Retinal pigment epithelial cell (primary cell): Measurements from ENCODE around the gene PRSS27.

Experiments used
- DNase-seq: peaks from one replicate; pipeline ENCODE4 v3.0.0-alpha.2; 2010; ENCODE audit warnings: low read depth
- H3K4me3 ChIP-seq: 2 replicates; pipeline ENCODE4 v1.5.1; 2011; ENCODE audit warnings: mild to moderate bottlenecking, low read length, control low read depth, moderate library complexity
- CTCF ChIP-seq: conservative IDR thresholded peaks from 2 replicates; pipeline ENCODE4 v1.5.1; 2011; ENCODE audit warnings: low read depth, low read length, control low read depth, inconsistent platforms

The PRSS27 gene

GRCh38 chr16:2761472-2761871 lies 41.4 kb upstream of the PRSS27 start:
- no peak for TF ChIP-seq CTCF
- DNase-seq: no peak
- no peak overlapping the region for H3K4me3 ChIP-seq

- H3K4me3 ChIP-seq: no peak overlapping the region
- TF ChIP-seq CTCF: no peak
Measured at GRCh38 chr16:2757344-2757743, 37.3 kb upstream of the PRSS27 start.

GRCh38 chr16:2756288-2757015 lies 36.4 kb upstream of the PRSS27 start:
- no peak for DNase-seq
- H3K4me3 ChIP-seq: no peak overlapping the region
- no peak for TF ChIP-seq CTCF

More at GRCh38 chr16:2757344-2757743, 37.3 kb upstream of the PRSS27 start:
- no peak for DNase-seq

GRCh38 chr16:2755158-2755557 lies 35.1 kb upstream of the PRSS27 start:
- DNase-seq: no peak
- no peak for TF ChIP-seq CTCF
- H3K4me3 ChIP-seq: peak overlapping the region; percentile 94

GRCh38 chr16:2753733-2754020 lies 33.7 kb upstream of the PRSS27 start:
- TF ChIP-seq CTCF: peak; percentile 7
- no peak for DNase-seq
- H3K4me3 ChIP-seq: peak overlapping the region; percentile 94

- TF ChIP-seq CTCF: no peak
- peak; percentile 17 for DNase-seq
- H3K4me3 ChIP-seq: peak overlapping the region; percentile 94
Measured at GRCh38 chr16:2752850-2753732, 33.1 kb upstream of the PRSS27 start.
